ENCODE data around the gene SPSB1.
A peak's percentile ranks its signal among the peaks of the same experiment; 100 is the strongest.

The SPSB1 gene

DNA sequence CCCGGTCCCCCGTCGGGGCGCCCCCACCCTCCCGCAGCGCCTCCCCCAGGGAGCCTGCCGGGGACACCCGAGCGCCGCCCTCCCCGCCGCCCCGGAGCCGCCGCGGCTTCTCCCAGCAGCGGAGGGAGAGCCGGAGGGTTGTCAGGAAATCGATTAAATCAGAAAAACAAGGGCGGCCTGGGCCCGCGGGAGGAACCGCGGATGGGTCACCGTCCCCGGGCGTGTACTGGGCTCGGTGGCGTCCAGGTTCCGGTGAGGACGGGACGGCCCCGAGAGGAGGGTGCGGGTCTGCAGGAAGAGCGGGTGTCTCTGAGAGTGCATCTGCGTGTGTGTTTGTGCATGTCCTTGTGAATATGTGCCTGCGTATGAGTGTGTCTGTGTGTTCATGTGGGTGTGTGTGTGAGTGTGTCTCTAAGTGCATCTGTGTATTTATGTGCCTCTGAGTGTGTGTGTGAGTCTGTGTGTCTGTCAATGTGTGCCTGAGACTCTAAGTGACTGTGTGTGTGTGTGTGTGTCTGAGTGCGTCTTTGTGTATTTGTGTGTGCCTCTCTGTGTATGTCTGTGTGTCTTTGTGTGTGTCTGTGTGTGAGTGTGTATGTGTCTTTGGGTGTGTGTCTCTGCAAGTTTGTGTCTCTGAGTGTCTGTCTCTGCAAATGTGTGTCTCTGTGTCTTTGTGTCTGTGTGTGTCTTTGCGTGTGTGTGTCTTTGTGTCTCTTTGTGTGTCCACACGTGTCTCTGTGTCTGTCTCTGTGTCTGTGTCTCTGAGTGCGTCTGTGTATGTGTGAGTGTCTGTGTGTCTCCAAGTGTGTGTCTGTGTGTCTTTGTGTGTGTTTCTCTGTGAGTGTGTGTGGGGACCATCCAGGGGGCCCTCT lies 1.1 kb downstream of the SPSB1 start:
- H4K12ac ChIP-seq (ENCODE audit: low read depth, low read length) = no peak overlapping the region

DNA sequence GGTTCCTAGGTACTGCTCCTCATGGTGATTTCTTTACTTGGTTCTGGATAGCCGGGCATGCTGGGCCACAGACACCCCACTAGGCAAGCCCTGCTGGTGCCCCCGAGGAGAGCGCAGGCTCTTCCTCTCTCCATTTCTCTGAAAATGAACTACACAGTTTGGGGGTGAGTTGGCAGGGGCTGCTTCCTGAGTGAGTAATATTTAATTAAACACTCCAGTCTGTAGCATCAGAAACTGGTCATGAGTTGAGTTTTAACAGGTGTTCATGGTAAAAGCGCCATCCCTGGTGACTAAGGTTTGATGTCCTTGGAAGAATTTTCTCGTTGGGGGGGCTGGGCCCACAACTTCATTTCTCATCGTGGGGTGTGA lies 1.7 kb downstream of the SPSB1 start:
- Histone ChIP-seq H3K9ac (ENCODE audit: low read length) (peak overlapping the region; percentile 93), H4K12ac (ENCODE audit: low read depth, low read length) (no peak overlapping the region), H2BK12ac (ENCODE audit: low read length) (no peak overlapping the region), H3K23ac (ENCODE audit: low read length) (no peak overlapping the region), H3K4me3 (ENCODE audit: low read depth, low read length) (peak overlapping the region; percentile 97), H4K91ac (ENCODE audit: low read depth, low read length) (peak overlapping the region; percentile 29), H2AFZ (ENCODE audit: insufficient read depth, low read length, poor library complexity) (no peak overlapping the region), H3K18ac (ENCODE audit: low read length) (peak overlapping the region; percentile 5), H2AK5ac (ENCODE audit: low read length) (no peak overlapping the region), H3K27ac (ENCODE audit: low read depth, low read length) (peak overlapping the region; percentile 7), H3K4me1 (ENCODE audit: control insufficient read depth in 1 of 2, insufficient read depth in 2 of 2, low read length in 2 of 2) (peaks cover 21 to 47% of the 10 kb centered on the region in 2 experiments), H3K9me3 (ENCODE audit: insufficient read depth, low read depth, low read length) (no peaks in the 10 kb centered on the region), H3K79me1 (ENCODE audit: low read length) (peaks cover 29% of the 10 kb centered on the region), H3K4me2 (ENCODE audit: low read length) (peak overlapping the region; percentile 84), H3K4ac (ENCODE audit: low read depth, low read length) (peak overlapping the region; percentile 95), H3K27me3 (ENCODE audit: insufficient read depth, low read length) (no peaks in the 10 kb centered on the region), H2BK120ac (ENCODE audit: insufficient read depth, low read length, poor library complexity) (no peak overlapping the region), H4K8ac (ENCODE audit: low read depth, low read length) (no peak overlapping the region), H3K79me2 (ENCODE audit: control insufficient read depth, insufficient read depth, low read length, poor library complexity) (peaks cover 50% of the 10 kb centered on the region), H2BK5ac (ENCODE audit: low read depth, low read length, poor library complexity) (peak overlapping the region; percentile 75), H3K36me3 (ENCODE audit: control insufficient read depth in 1 of 2, insufficient read depth in 2 of 2, low read length in 2 of 2) (peaks cover 12 to 25% of the 10 kb centered on the region in 2 experiments), H3K14ac (ENCODE audit: low read length) (peak overlapping the region; percentile 28)
- no CpG with 5 or more reads among the region's 6 CpGs for WGBS (ENCODE audit: extremely low coverage, insufficient coverage, insufficient read length)
- DNase-seq = no peak

More for the DNA sequence above, 1.1 kb downstream of the SPSB1 start:
- Histone ChIP-seq H3K9ac (ENCODE audit: low read length) (peak overlapping the region; percentile 93), H2BK5ac (ENCODE audit: low read depth, low read length, poor library complexity) (peak overlapping the region; percentile 75), H3K4me3 (ENCODE audit: low read depth, low read length) (peak overlapping the region; percentile 97), H3K4me2 (ENCODE audit: low read length) (peak overlapping the region; percentile 84), H3K4ac (ENCODE audit: low read depth, low read length) (peak overlapping the region; percentile 95), H2AK5ac (ENCODE audit: low read length) (no peak overlapping the region), H3K14ac (ENCODE audit: low read length) (peak overlapping the region; percentile 28), H2BK12ac (ENCODE audit: low read length) (no peak overlapping the region), H2BK120ac (ENCODE audit: insufficient read depth, low read length, poor library complexity) (peak overlapping the region; percentile 10), H3K27ac (ENCODE audit: low read depth, low read length) (peak overlapping the region; percentile 13), H3K4me1 (ENCODE audit: control insufficient read depth in 1 of 2, insufficient read depth in 2 of 2, low read length in 2 of 2) (peaks cover 21 to 47% of the 10 kb centered on the region in 2 experiments), H4K8ac (ENCODE audit: low read depth, low read length) (peak overlapping the region; percentile 44), H2AFZ (ENCODE audit: insufficient read depth, low read length, poor library complexity) (peak overlapping the region; percentile 38), H4K91ac (ENCODE audit: low read depth, low read length) (peak overlapping the region; percentile 29), H3K23ac (ENCODE audit: low read length) (peak overlapping the region; percentile 92), H3K9me3 (ENCODE audit: insufficient read depth, low read depth, low read length) (no peaks in the 10 kb centered on the region), H3K27me3 (ENCODE audit: insufficient read depth, low read length) (no peaks in the 10 kb centered on the region), H3K36me3 (ENCODE audit: control insufficient read depth in 1 of 2, insufficient read depth in 2 of 2, low read length in 2 of 2) (peaks cover 12 to 25% of the 10 kb centered on the region in 2 experiments), H3K79me2 (ENCODE audit: control insufficient read depth, insufficient read depth, low read length, poor library complexity) (peaks cover 50% of the 10 kb centered on the region), H3K79me1 (ENCODE audit: low read length) (peaks cover 29% of the 10 kb centered on the region), H3K18ac (ENCODE audit: low read length) (peak overlapping the region; percentile 77)
- DNase-seq = peak in 1 of 2 donors; percentile 37
- WGBS (ENCODE audit: extremely low coverage, insufficient coverage, insufficient read length) = no CpG with 5 or more reads among the region's 41 CpGs

DNA sequence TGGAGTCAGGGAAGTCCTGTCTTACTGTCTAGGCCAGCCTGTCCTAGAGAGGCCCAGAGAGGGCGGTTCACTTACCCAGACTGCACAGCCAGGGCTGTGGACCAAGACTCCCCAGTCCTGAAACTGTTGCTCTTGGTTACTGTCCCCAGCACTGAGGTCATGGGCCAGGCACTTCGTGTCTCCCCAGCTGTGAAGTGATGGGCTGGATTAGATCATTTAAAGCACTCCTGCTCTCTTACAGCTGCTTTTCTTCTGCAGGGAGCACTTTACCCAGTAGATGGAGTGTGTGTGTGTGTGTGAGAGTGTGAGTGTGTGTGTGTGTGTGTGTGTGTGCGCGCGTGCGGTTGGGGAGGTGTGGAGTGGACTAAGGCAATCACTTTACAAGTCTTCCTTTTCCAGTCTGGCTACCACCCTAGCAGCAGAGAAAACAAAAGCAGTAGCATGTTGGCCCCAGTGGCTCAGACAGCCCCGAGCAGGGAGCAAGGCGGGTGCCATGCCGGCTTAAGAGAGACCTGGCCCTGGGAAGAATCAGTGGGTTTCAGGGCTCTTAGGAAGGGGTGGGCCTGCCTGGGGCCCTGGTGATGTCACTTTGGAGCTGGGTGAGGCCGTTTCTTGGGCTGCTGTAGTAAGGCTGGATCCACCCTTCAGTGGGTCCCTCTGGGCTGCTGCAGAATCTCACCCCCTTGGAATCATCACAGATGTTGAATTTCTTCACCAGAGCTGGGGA lies 2.4 kb downstream of the SPSB1 start:
- peak overlapping the region; percentile 84 for H3K4me2 ChIP-seq (ENCODE audit: low read length)
- no peak overlapping the region for H2BK120ac ChIP-seq (ENCODE audit: insufficient read depth, low read length, poor library complexity)
- peak overlapping the region; percentile 95 for H3K4ac ChIP-seq (ENCODE audit: low read depth, low read length)
- H4K91ac ChIP-seq (ENCODE audit: low read depth, low read length) = peak overlapping the region; percentile 0
- H4K12ac ChIP-seq (ENCODE audit: low read depth, low read length) = no peak overlapping the region
- H3K27ac ChIP-seq (ENCODE audit: low read depth, low read length) = peak overlapping the region; percentile 7
- no peak overlapping the region for H4K8ac ChIP-seq (ENCODE audit: low read depth, low read length)
- H3K27me3 ChIP-seq (ENCODE audit: insufficient read depth, low read length) = no peaks in the 10 kb centered on the region
- peak overlapping the region; percentile 69 for H3K4me3 ChIP-seq (ENCODE audit: low read depth, low read length)
- H3K18ac ChIP-seq (ENCODE audit: low read length) = peak overlapping the region; percentile 5
- no peak for DNase-seq
- no peak overlapping the region for H3K23ac ChIP-seq (ENCODE audit: low read length)
- H3K36me3 ChIP-seq (ENCODE audit: control insufficient read depth in 1 of 2, insufficient read depth in 2 of 2, low read length in 2 of 2) = peaks cover 12 to 25% of the 10 kb centered on the region in 2 experiments
- H2AFZ ChIP-seq (ENCODE audit: insufficient read depth, low read length, poor library complexity) = no peak overlapping the region
- peaks cover 50% of the 10 kb centered on the region for H3K79me2 ChIP-seq (ENCODE audit: control insufficient read depth, insufficient read depth, low read length, poor library complexity)
- H3K9ac ChIP-seq (ENCODE audit: low read length) = peak overlapping the region; percentile 50
- peaks cover 21 to 48% of the 10 kb centered on the region in 2 experiments for H3K4me1 ChIP-seq (ENCODE audit: control insufficient read depth in 1 of 2, insufficient read depth in 2 of 2, low read length in 2 of 2)
- H2BK12ac ChIP-seq (ENCODE audit: low read length) = no peak overlapping the region
- no peaks in the 10 kb centered on the region for H3K9me3 ChIP-seq (ENCODE audit: insufficient read depth, low read depth, low read length)
- WGBS (ENCODE audit: extremely low coverage, insufficient coverage, insufficient read length) = no CpG with 5 or more reads among the region's 10 CpGs
- peaks cover 29% of the 10 kb centered on the region for H3K79me1 ChIP-seq (ENCODE audit: low read length)
- no peak overlapping the region for H2BK5ac ChIP-seq (ENCODE audit: low read depth, low read length, poor library complexity)
- H3K14ac ChIP-seq (ENCODE audit: low read length) = peak overlapping the region; percentile 23
- no peak overlapping the region for H2AK5ac ChIP-seq (ENCODE audit: low read length)

GRCh38 chr1:9295884-9296283 lies 3.2 kb downstream of the SPSB1 start:
- H2BK5ac ChIP-seq (ENCODE audit: low read depth, low read length, poor library complexity) = no peak overlapping the region
- H3K4ac ChIP-seq (ENCODE audit: low read depth, low read length) = peak overlapping the region; percentile 95
- no peak overlapping the region for H3K9ac ChIP-seq (ENCODE audit: low read length)
- H2BK12ac ChIP-seq (ENCODE audit: low read length) = no peak overlapping the region
- no peak overlapping the region for H3K23ac ChIP-seq (ENCODE audit: low read length)
- H2AK5ac ChIP-seq (ENCODE audit: low read length) = no peak overlapping the region
- no peak overlapping the region for H3K18ac ChIP-seq (ENCODE audit: low read length)
- H4K91ac ChIP-seq (ENCODE audit: low read depth, low read length) = no peak overlapping the region
- no peak overlapping the region for H3K27ac ChIP-seq (ENCODE audit: low read depth, low read length)
- H3K79me1 ChIP-seq (ENCODE audit: low read length) = peaks cover 29% of the 10 kb centered on the region
- H3K27me3 ChIP-seq (ENCODE audit: insufficient read depth, low read length) = no peaks in the 10 kb centered on the region
- no peaks in the 10 kb centered on the region for H3K9me3 ChIP-seq (ENCODE audit: insufficient read depth, low read depth, low read length)
- H4K12ac ChIP-seq (ENCODE audit: low read depth, low read length) = no peak overlapping the region
- no peak overlapping the region for H2BK120ac ChIP-seq (ENCODE audit: insufficient read depth, low read length, poor library complexity)
- no peak overlapping the region for H2AFZ ChIP-seq (ENCODE audit: insufficient read depth, low read length, poor library complexity)
- H3K36me3 ChIP-seq (ENCODE audit: control insufficient read depth in 1 of 2, insufficient read depth in 2 of 2, low read length in 2 of 2) = peaks cover 17 to 30% of the 10 kb centered on the region in 2 experiments
- DNase-seq = no peak
- H3K4me3 ChIP-seq (ENCODE audit: low read depth, low read length) = no peak overlapping the region
- H3K79me2 ChIP-seq (ENCODE audit: control insufficient read depth, insufficient read depth, low read length, poor library complexity) = peaks cover 55% of the 10 kb centered on the region
- H3K4me2 ChIP-seq (ENCODE audit: low read length) = peak overlapping the region; percentile 84
- H3K14ac ChIP-seq (ENCODE audit: low read length) = no peak overlapping the region
- WGBS (ENCODE audit: extremely low coverage, insufficient coverage, insufficient read length) = no CpG with 5 or more reads among the region's 9 CpGs
- no peak overlapping the region for H4K8ac ChIP-seq (ENCODE audit: low read depth, low read length)
- H3K4me1 ChIP-seq (ENCODE audit: control insufficient read depth in 1 of 2, insufficient read depth in 2 of 2, low read length in 2 of 2) = peaks cover 22 to 51% of the 10 kb centered on the region in 2 experiments
